Osteocyte (in vitro differentiated cells): ENCODE measurements around the gene NINJ2. TPM values are rescaled to one million over a fixed set of nuclear protein-coding genes. Genes with fewer than 3 reads are reported as not detected.

Source experiments
- DNase-seq: peaks from one replicate; pipeline ENCODE4 v3.0.0; 2021; ENCODE audit warnings: mixed read lengths; ENCODE audit not compliant: unreplicated experiment; ENCODE audit errors: extremely low spot score
- H3K27ac Mint-ChIP-seq: one replicate; pipeline ENCODE4 v1.8.0; 2021; ENCODE audit warnings: mild to moderate bottlenecking, mixed read lengths; ENCODE audit not compliant: unreplicated experiment
- H3K27me3 Mint-ChIP-seq: one replicate; pipeline ENCODE4 v1.8.0; 2021; ENCODE audit warnings: mixed read lengths; ENCODE audit not compliant: unreplicated experiment
- H3K36me3 Mint-ChIP-seq: one replicate; pipeline ENCODE4 v1.8.0; 2021; ENCODE audit warnings: mixed read lengths; ENCODE audit not compliant: unreplicated experiment
- H3K4me1 Mint-ChIP-seq: one replicate; pipeline ENCODE4 v1.8.0; 2021; ENCODE audit warnings: mixed read lengths; ENCODE audit not compliant: unreplicated experiment
- H3K4me3 Mint-ChIP-seq: one replicate; pipeline ENCODE4 v1.8.0; 2021; ENCODE audit warnings: mild to moderate bottlenecking, moderate library complexity, mixed read lengths; ENCODE audit not compliant: unreplicated experiment
- H3K9me3 Mint-ChIP-seq: one replicate; pipeline ENCODE4 v1.8.0; 2021; ENCODE audit warnings: mixed read lengths; ENCODE audit not compliant: unreplicated experiment
- CTCF ChIP-seq: fragments of 200-600 bp; sonication (generic); IDR thresholded peaks from 2 replicates; pipeline ENCODE4 v1.5.0; 2021; ENCODE audit warnings: antibody characterized with exemption, mild to moderate bottlenecking, moderate library complexity
- total RNA-seq: library from RNA; stranded (reverse); gene quantifications from 2 replicates; pipeline ENCODE4 v1.2.1, GENCODE V29; 2021

NINJ2 gene
- total RNA-seq, 1 donor from 2014 or later, result 2.3 TPM

GRCh38 chr12:534216-534615 is 129.0 kb downstream of the NINJ2 start:
- no peak for DNase-seq
- no peak overlapping the region for H3K4me3 Mint-ChIP-seq
- H3K4me1 Mint-ChIP-seq, result no peaks in the 10 kb centered on the region
- no peak for TF ChIP-seq CTCF
- H3K36me3 Mint-ChIP-seq, result peaks cover 4% of the 10 kb centered on the region
- H3K27ac Mint-ChIP-seq, result no peak overlapping the region
- H3K27me3 Mint-ChIP-seq, result no peaks in the 10 kb centered on the region
- peaks cover 10% of the 10 kb centered on the region for H3K9me3 Mint-ChIP-seq

GRCh38 chr12:533718-534117 is 129.5 kb downstream of the NINJ2 start:
- Mint-ChIP-seq H3K27me3 (no peaks in the 10 kb centered on the region), H3K9me3 (peaks cover 13% of the 10 kb centered on the region), H3K36me3 (peaks cover 4% of the 10 kb centered on the region), H3K4me3 (no peak overlapping the region), H3K4me1 (no peaks in the 10 kb centered on the region), H3K27ac (no peak overlapping the region)
- DNase-seq, result no peak
- no peak for TF ChIP-seq CTCF

- H3K4me3 Mint-ChIP-seq, result no peak overlapping the region
- no peaks in the 10 kb centered on the region for H3K4me1 Mint-ChIP-seq
- TF ChIP-seq CTCF, result no peak
- peaks cover 4% of the 10 kb centered on the region for H3K36me3 Mint-ChIP-seq
- H3K27ac Mint-ChIP-seq, result no peak overlapping the region
- no peak for DNase-seq
- H3K9me3 Mint-ChIP-seq, result peaks cover 13% of the 10 kb centered on the region
- H3K27me3 Mint-ChIP-seq, result no peaks in the 10 kb centered on the region
Observed at GRCh38 chr12:532908-533565, 130.2 kb downstream of the NINJ2 start.

- no peak overlapping the region for H3K27ac Mint-ChIP-seq
- H3K4me3 Mint-ChIP-seq, result no peak overlapping the region
- no peaks in the 10 kb centered on the region for H3K27me3 Mint-ChIP-seq
- H3K9me3 Mint-ChIP-seq, result peaks cover 13% of the 10 kb centered on the region
- TF ChIP-seq CTCF, result no peak
- no peaks in the 10 kb centered on the region for H3K4me1 Mint-ChIP-seq
- peaks cover 4% of the 10 kb centered on the region for H3K36me3 Mint-ChIP-seq
- no peak for DNase-seq
Observed at GRCh38 chr12:531951-532585, 131.2 kb downstream of the NINJ2 start.

GRCh38 chr12:530821-531220 is 132.4 kb downstream of the NINJ2 start:
- Mint-ChIP-seq H3K9me3 (peaks cover 13% of the 10 kb centered on the region), H3K27me3 (peaks cover 9% of the 10 kb centered on the region), H3K36me3 (peaks cover 4% of the 10 kb centered on the region), H3K27ac (no peak overlapping the region), H3K4me3 (no peak overlapping the region), H3K4me1 (no peaks in the 10 kb centered on the region)
- DNase-seq, result no peak
- TF ChIP-seq CTCF, result no peak
